GM12872 (cell line): Measurements from ENCODE around the gene GDF7.
A peak's percentile ranks its signal among the peaks of the same experiment; 100 is the strongest.

Source experiments
- TF ChIP-seq, protein P1 (sequence below): IDR thresholded peaks from 3 replicates; pipeline ENCODE4 v1.5.1; 2011; ENCODE audit warnings: low read depth, mild to moderate bottlenecking, low read length, moderate library complexity; ENCODE audit not compliant: insufficient read depth

Gene GDF7

GRCh38 chr2:20661421-20662307 lies 5.3 kb upstream of the GDF7 start:
- TF ChIP-seq, protein P1, sequence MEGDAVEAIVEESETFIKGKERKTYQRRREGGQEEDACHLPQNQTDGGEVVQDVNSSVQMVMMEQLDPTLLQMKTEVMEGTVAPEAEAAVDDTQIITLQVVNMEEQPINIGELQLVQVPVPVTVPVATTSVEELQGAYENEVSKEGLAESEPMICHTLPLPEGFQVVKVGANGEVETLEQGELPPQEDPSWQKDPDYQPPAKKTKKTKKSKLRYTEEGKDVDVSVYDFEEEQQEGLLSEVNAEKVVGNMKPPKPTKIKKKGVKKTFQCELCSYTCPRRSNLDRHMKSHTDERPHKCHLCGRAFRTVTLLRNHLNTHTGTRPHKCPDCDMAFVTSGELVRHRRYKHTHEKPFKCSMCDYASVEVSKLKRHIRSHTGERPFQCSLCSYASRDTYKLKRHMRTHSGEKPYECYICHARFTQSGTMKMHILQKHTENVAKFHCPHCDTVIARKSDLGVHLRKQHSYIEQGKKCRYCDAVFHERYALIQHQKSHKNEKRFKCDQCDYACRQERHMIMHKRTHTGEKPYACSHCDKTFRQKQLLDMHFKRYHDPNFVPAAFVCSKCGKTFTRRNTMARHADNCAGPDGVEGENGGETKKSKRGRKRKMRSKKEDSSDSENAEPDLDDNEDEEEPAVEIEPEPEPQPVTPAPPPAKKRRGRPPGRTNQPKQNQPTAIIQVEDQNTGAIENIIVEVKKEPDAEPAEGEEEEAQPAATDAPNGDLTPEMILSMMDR = peak; percentile 98

GRCh38 chr2:20662308-20662937 lies 4.5 kb upstream of the GDF7 start:
- TF ChIP-seq, protein P1 = no peak

DNA sequence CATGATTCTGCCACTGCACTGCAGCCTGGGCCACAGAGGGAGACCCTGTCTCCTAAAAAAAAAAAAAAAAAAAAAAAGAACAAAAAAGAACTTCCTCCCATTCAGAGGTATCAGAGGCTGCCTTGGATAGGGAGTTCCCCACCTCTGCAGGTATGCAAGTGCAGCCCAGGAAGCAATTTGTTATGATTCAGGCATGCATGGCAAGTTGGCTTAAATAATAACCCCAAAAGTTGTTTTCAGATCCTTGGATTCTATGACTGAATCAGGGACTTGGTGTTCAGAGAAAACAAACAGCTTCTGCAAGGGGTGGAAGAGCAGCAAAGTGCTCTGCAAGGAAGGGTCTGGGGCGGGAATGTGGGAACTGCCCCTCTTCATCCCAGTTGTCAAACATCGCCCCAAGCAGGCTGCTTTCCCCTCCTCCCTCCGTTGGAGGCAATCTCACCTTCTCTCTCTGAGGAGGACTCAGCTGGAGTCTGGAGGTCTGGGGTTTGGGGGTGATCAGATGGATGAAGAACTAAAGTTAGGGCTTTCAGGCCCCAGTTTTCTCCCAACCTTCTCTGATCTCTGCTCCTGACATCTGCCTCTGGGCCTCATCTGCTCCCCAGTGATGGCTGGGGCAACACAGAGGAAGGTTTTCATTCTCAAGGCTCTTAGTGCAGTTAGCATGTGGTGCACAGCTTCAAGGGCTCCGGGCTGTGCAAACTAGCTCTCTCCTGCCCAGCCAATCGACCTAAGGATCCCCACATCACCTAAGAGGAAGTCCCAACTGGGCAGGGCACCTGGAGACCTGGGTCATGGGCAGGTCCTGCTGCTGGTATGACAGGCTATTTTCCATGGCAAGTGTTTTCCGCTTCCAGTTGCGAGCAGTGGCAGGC lies 3.5 kb upstream of the GDF7 start:
- TF ChIP-seq, protein P1 = no peak

GRCh38 chr2:20664071-20664390 lies 2.9 kb upstream of the GDF7 start:
- TF ChIP-seq, protein P1 = no peak

DNA sequence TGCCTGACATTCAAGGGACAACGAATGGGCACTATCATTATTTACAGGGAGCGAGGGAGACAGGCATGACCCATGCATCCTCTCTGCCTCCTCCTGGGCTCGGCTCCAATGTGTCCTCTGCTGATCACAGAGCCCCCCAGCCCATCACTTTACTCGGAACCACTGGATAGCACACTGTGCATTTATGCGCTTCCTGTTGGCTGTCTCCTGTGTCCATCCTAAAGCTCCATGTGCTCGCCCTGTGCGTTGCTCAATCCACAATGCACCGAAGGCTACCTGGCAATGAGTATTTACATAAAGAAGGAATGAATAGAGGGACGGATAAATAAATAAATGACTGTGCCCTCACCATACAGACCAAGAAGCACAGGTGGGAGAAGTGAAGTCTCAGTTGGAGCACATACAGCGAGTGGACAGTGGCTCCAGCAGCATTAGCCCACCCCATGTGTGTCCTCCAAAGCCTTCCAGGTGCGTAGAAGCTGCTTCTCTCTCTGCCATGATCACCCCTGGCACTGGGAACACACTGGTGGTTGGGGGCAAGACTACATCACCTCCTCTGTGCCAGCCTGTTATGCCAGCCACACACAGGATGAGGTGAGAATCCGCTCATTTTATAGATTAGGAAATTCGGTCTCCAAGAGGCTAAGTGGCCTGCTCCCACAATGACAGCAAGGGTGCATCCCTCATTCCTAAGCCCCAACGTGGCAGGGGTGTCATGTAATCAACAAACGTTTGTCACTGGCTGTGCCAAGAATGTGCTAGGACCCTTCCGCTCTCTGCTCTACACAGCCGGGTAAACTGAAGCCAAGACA lies 2.3 kb upstream of the GDF7 start:
- TF ChIP-seq, protein P1 = no peak

DNA sequence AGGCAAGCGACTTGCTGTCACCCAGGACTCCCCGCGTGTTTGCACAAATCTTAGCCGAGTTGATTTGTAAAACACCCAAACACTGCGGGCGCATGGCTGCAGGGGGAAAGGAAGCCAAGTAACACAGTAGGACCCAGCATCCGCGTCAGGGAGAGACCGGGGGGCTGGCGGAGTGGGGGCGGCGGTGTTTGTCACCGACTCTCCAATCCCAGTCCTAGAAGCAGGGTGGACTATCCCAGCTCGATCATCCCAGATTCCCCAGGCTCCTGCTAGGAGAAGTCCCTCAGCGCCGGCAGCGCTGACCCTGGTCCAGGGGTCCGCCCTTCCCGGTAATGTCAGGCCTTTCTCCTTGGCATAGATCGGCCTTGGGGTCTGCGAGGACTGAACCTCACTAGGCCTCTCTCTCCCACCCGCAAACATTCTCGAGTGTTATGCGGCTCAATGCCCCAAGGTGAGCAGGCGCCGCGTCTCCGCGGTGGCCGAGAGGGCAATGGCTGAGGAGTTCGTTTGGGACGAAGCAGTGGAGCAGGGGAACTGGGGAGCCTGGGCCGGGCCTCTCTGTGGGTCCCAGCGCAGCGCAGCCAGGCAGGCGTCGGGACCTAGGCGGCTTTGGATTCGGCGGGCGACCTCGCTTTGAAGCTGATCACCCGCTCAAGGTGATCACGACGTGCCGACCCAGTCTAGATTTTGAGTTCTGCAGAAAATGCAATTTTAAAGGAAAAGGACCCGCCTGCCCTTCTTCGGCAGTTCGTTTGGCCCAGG lies 1.5 kb upstream of the GDF7 start:
- TF ChIP-seq, protein P1 = no peak
